B cell (primary cell): ENCODE results near the gene SLC25A34.

ENCODE experiments used
- CTCF ChIP-seq: fragments of 200-600 bp; IDR thresholded peaks from one replicate; pipeline ENCODE4 v1.8.0; 2022; ENCODE audit warnings: antibody characterized with exemption, mild to moderate bottlenecking
- EZH2 ChIP-seq: IDR thresholded peaks from 2 replicates; pipeline ENCODE4 v1.6.1; 2012; ENCODE audit warnings: borderline replicate concordance, low read depth, mild to moderate bottlenecking, moderate library complexity, low read length; ENCODE audit not compliant: insufficient read depth, poor library complexity, severe bottlenecking

DNA sequence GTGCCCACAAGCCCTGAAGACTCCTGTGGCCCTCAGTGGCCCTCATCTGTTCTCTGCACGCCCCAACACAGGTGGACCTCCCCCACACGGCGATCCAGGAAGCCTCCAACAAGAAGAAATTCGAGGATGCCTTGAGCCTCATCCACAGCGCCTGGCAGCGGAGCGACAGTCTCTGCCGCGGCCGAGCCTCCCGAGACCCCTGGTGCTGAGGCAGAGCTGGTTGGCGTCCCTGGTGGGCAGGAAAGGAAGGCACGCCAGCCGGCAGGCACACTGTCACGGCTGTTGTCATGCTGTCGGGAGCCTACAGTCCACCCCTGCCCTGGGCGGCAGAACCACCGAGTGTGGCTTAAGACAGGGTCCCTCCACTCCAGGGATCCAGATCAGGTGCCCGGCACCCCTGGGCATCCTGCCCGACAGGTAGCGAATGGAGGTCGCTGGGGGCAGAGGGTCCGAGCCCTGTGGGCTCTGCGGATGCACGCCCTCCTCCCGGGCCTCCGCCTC lies 2.3 kb upstream of the SLC25A34 start:
- TF ChIP-seq CTCF (no peak), EZH2 (no peak)
